PFSK-1 (cell line): ENCODE measurements around the gene SEZ6L.

Source experiments
- FOXP2 ChIP-seq: optimal IDR thresholded peaks from 2 replicates; pipeline ENCODE3; 2011; ENCODE audit warnings: borderline replicate concordance, control low read depth, inconsistent platforms; ENCODE audit not compliant: insufficient read depth; ENCODE audit errors: extremely low read length, extremely low read depth
- POLR2AphosphoS5 ChIP-seq: IDR thresholded peaks from 2 replicates; pipeline ENCODE4 v1.6.1; 2012; ENCODE audit warnings: low read depth, mild to moderate bottlenecking, control low read depth, low read length, moderate library complexity
- REST ChIP-seq, 2 experiments: IDR thresholded peaks; 2 replicates each; pipeline versions ENCODE4 v1.6.1 to v1.8.0; 2011 to 2012; ENCODE audit warnings: low read depth in 2 of 2, low read length in 2 of 2, control low read depth in 1 of 2, inconsistent platforms in 1 of 2, mild to moderate bottlenecking in 1 of 2, moderate library complexity in 1 of 2; ENCODE audit not compliant: insufficient read depth in 1 of 2
- SIN3A ChIP-seq: IDR thresholded peaks from 2 replicates; pipeline ENCODE4 v1.6.1; 2012; ENCODE audit warnings: mild to moderate bottlenecking, low read length, moderate library complexity, borderline replicate concordance; ENCODE audit not compliant: insufficient read depth
- TAF1 ChIP-seq: IDR thresholded peaks from 2 replicates; pipeline ENCODE4 v1.6.1; 2012; ENCODE audit warnings: low read length, control low read depth, borderline replicate concordance; ENCODE audit not compliant: insufficient read depth

The SEZ6L gene

GRCh38 chr22:26322179-26322905 is 153.1 kb downstream of the SEZ6L start:
- TF ChIP-seq FOXP2, result no peak
- no peak for TF ChIP-seq REST (IDR thresholded peaks at IDR 0.05; ENCODE audit: insufficient read depth in 1 of 2, low read depth in 2 of 2, low read length in 2 of 2)
- TF ChIP-seq SIN3A, result no peak
- TF ChIP-seq TAF1, result no peak
- TF ChIP-seq POLR2AphosphoS5, result no peak

DNA sequence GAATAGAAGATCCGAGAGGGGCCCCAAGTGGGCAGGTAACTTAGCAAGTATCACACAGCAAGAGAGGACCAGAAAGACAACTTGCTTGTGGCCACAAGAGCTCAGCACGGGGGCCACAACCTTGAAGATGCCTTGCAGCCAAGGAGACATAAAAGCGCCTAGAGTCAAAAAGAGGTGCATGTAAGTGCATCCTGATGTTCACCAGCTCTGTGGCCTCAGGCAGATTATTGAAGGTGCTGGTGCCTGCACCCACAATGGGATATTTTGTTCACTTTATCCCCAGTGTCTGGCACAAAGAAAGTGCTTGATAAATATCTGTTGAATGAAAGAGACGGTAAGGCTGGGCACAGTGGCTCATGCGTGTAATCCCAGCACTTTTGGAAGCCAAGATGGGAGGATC is 153.8 kb downstream of the SEZ6L start:
- no peak for TF ChIP-seq REST (IDR thresholded peaks at IDR 0.05; ENCODE audit: insufficient read depth in 1 of 2, low read depth in 2 of 2, low read length in 2 of 2)
- no peak for TF ChIP-seq FOXP2
- no peak for TF ChIP-seq TAF1
- TF ChIP-seq POLR2AphosphoS5, result no peak
- TF ChIP-seq SIN3A, result no peak

DNA sequence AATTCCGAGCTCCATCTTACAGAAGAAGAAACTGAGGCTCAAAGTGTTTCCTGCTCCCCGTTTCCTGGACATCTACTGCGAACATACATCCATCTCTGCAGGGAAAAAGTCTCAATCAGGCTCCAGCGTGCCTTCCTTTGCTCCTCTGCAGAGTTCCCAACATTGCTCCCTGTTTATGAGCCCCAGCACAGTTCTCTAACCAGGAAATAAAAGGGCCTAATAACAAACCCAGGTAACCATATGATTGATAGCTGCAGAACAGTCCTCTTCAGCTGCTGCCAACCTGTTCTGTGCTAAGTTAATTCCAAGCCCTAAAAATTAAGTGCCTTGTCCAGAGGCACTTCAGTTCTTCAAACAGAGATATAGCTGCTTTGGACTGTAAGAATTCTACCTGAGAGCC is 154.9 kb downstream of the SEZ6L start:
- no peak for TF ChIP-seq TAF1
- no peak for TF ChIP-seq SIN3A
- no peak for TF ChIP-seq POLR2AphosphoS5
- no peak for TF ChIP-seq REST (IDR thresholded peaks at IDR 0.05; ENCODE audit: insufficient read depth in 1 of 2, low read depth in 2 of 2, low read length in 2 of 2)
- no peak for TF ChIP-seq FOXP2

GRCh38 chr22:26325641-26326040 is 156.4 kb downstream of the SEZ6L start:
- TF ChIP-seq POLR2AphosphoS5, result no peak
- TF ChIP-seq FOXP2, result no peak
- TF ChIP-seq TAF1, result no peak
- no peak for TF ChIP-seq SIN3A
- TF ChIP-seq REST (IDR thresholded peaks at IDR 0.05; ENCODE audit: insufficient read depth in 1 of 2, low read depth in 2 of 2, low read length in 2 of 2), result no peak

- TF ChIP-seq TAF1 (no peak), FOXP2 (no peak), POLR2AphosphoS5 (no peak), SIN3A (no peak), REST (IDR thresholded peaks at IDR 0.05; ENCODE audit: insufficient read depth in 1 of 2, low read depth in 2 of 2, low read length in 2 of 2) (no peak)
Observed at GRCh38 chr22:26326803-26327202, 157.5 kb downstream of the SEZ6L start.
